Peyer's patch (tissue), 4 donors: ENCODE results near the gene RBM33. TPM values are rescaled to one million over a fixed set of nuclear protein-coding genes. Genes with fewer than 3 reads are reported as not detected.

ENCODE experiments used
- DNase-seq, 3 donors: peaks; one replicate each; pipeline ENCODE4 v3.0.0-alpha.2; 2017 to 2019
- H3K27ac ChIP-seq, 4 donors: fragments of 200-600 bp; sonication (generic); one replicate each; pipeline ENCODE4 v1.5.1; 2016 to 2019
- H3K27me3 ChIP-seq, 2 donors: fragments of 200-600 bp; sonication (generic); one replicate each; pipeline ENCODE4 v1.5.1; 2019
- H3K36me3 ChIP-seq, 3 donors: fragments of 200-600 bp; sonication (generic); one replicate each; pipeline ENCODE4 v1.5.1; 2016 to 2019
- H3K4me1 ChIP-seq, 4 donors: fragments of 200-600 bp; sonication (generic); one replicate each; pipeline ENCODE4 v1.5.1; 2016 to 2019
- H3K4me3 ChIP-seq, 4 donors: fragments of 200-600 bp; sonication (generic); 1 replicate in 3 of 4; 2 replicates in 1 of 4; pipeline ENCODE4 v1.5.1; 2016 to 2019; ENCODE audit warnings: mild to moderate bottlenecking in 1 of 4
- H3K9me3 ChIP-seq, 4 donors: fragments of 200-600 bp; sonication (generic); one replicate each; pipeline ENCODE4 v1.5.1; 2016 to 2019; ENCODE audit warnings: mild to moderate bottlenecking in 1 of 4
- POLR2A ChIP-seq, 2 donors: fragments of 450-650 bp; IDR thresholded peaks; one replicate each; pipeline ENCODE4 v1.5.1; 2017; ENCODE audit warnings: antibody characterized with exemption in 2 of 2, mild to moderate bottlenecking in 2 of 2, moderate library complexity in 2 of 2
- total RNA-seq, 4 donors: library from RNA; depleted of rRNA; stranded (reverse); fragments of >200 nt; gene quantifications; one replicate each; pipeline ENCODE4 v1.1.0, GENCODE V29; 2016
- TF ChIP-seq, protein P1 (sequence below), 6 experiments: fragments of 450-650 bp in 4 of 6; fragments of 200-600 bp in 2 of 6; sonication (generic) in 1 of 6; IDR thresholded peaks; one replicate each; pipeline ENCODE4 v1.5.1; 2017 to 2019; ENCODE audit warnings: antibody characterized with exemption in 6 of 6, mild to moderate bottlenecking in 3 of 6, moderate library complexity in 1 of 6

RBM33 gene
- total RNA-seq, 4 donors from 2014 or later: 87.4 to 191 (median 123) TPM

DNA sequence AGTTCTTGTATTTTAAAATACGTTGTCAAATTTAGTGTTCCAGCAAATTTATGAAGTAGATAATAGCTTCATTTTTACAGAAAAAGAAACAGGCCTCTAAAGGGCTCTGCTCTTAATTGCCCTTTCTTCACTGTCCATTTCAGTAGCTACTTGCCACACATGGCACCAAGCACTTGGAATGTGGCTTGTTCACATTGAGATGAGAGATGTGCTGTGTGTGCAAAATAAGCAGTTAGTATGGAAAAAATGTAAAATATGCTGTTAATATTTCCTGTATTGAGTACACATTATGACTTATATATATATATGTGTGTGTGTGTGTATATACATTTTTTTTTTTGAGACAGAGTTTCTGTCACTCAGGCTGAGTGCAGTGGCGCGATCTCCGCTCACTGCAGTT, 19.5 kb downstream of the RBM33 start:
- no peak for DNase-seq
- Histone ChIP-seq H3K9me3 (no peaks in the 10 kb centered on the region), H3K27me3 (no peaks in the 10 kb centered on the region), H3K27ac (no peak overlapping the region), H3K4me1 (peaks cover 0 to 8% (median 2%) of the 10 kb centered on the region in 4 donors), H3K36me3 (no peaks in the 10 kb centered on the region), H3K4me3 (no peak overlapping the region)
- TF ChIP-seq, protein P1, sequence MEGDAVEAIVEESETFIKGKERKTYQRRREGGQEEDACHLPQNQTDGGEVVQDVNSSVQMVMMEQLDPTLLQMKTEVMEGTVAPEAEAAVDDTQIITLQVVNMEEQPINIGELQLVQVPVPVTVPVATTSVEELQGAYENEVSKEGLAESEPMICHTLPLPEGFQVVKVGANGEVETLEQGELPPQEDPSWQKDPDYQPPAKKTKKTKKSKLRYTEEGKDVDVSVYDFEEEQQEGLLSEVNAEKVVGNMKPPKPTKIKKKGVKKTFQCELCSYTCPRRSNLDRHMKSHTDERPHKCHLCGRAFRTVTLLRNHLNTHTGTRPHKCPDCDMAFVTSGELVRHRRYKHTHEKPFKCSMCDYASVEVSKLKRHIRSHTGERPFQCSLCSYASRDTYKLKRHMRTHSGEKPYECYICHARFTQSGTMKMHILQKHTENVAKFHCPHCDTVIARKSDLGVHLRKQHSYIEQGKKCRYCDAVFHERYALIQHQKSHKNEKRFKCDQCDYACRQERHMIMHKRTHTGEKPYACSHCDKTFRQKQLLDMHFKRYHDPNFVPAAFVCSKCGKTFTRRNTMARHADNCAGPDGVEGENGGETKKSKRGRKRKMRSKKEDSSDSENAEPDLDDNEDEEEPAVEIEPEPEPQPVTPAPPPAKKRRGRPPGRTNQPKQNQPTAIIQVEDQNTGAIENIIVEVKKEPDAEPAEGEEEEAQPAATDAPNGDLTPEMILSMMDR (IDR thresholded peaks at IDR 0.05): no peak
- no peak for TF ChIP-seq POLR2A (IDR thresholded peaks at IDR 0.05)

DNA sequence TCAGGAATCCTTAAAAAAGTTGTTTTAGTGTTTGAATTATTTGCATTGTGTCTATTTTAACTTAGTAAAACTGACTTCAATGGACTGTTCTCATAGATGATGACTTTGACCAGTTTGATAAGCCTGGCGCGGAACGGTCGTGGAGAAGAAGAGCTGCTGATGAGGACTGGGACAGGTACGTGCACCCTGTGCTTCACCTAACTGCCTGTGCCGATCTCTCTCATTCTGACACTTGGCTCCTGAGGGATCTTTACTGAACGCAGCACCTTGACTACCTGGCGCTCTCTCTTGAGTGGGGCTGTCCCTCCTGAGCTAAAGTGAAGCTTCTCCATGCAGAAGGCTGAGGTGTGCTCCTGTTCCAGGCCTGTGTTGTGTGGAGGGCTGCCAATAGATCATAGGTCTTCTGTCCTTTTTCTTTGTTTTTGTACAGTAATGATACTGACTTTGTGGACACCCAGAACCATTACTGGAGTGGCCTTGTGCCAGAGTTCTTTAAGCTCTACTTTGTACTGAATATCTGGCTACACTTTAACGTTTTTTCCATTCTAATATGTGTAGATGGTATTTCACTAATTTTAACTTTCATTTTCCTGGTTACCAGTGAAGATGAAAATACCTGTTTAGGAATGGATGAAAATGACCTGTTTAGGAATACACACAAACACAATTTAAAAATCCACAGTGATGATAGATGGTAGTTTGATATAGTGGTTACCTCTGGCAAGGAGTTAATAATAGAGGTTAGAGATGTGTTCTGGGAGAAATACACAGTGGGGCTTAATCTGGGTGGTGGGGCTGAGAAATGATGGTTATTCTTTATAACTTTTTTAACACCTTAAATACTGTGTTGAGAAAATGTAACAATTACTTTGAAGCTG, 20.9 kb downstream of the RBM33 start:
- Histone ChIP-seq H3K4me1 (peaks cover 0 to 11% (median 2%) of the 10 kb centered on the region in 4 donors), H3K4me3 (no peak overlapping the region), H3K27me3 (no peaks in the 10 kb centered on the region), H3K27ac (no peak overlapping the region), H3K36me3 (peaks cover 0 to 8% (median 0%) of the 10 kb centered on the region in 3 donors), H3K9me3 (no peaks in the 10 kb centered on the region)
- DNase-seq: no peak
- TF ChIP-seq, protein P1 (IDR thresholded peaks at IDR 0.05): no peak
- no peak for TF ChIP-seq POLR2A (IDR thresholded peaks at IDR 0.05)

DNA sequence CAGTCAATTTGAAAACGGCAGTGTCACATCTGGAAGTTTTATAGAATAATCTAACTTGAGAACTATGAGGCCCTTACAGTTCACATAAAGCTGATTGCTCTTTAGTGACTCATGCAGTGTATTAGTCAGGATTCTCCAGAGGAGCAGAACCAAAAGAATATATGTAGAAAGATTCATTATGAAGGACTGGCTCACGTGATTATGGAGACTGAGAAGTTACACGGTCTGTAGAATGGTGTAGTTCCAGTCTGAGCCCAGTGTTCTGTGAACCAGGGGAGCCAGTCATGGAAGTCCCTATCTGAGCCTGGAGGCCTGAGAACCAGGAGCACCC, 21.5 kb downstream of the RBM33 start:
- no peak for TF ChIP-seq POLR2A (IDR thresholded peaks at IDR 0.05)
- TF ChIP-seq, protein P1 (IDR thresholded peaks at IDR 0.05): no peak
- Histone ChIP-seq H3K4me3 (no peak overlapping the region), H3K36me3 (peaks cover 0 to 8% (median 0%) of the 10 kb centered on the region in 3 donors), H3K27me3 (no peaks in the 10 kb centered on the region), H3K4me1 (peaks cover 0 to 17% (median 2%) of the 10 kb centered on the region in 4 donors), H3K9me3 (no peaks in the 10 kb centered on the region), H3K27ac (no peak overlapping the region)
- no peak for DNase-seq

DNA sequence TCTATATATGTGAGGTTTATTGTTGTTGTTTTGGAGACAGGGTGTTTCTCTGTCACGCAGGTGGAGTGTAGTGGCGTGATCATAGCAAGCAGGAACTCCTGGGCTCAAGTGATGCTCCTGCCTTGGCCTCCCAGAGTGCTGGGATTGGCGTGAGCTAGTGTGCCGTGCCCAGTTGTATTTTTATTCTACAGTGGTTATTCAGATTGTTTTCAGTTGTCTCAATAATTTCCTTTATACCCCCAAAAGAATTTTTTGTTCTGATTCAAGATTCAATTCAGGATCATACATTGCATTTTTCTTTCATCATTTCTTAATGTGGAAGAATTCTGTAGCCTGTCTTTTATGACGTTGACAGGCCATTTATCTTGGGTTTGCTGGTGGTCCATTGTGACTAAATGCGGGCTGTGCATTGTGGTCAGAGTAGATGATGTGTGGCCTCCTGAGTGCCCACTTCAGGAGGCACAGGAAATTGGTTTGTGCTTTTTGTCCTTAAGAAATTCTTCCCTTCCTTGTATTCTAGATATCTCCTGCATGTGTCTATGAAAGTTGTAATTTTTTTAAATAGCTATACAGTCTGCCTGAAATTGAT, 22.9 kb downstream of the RBM33 start:
- TF ChIP-seq, protein P1 (IDR thresholded peaks at IDR 0.05): no peak
- TF ChIP-seq POLR2A (IDR thresholded peaks at IDR 0.05): no peak
- Histone ChIP-seq H3K4me3 (no peak overlapping the region), H3K4me1 (peaks cover 0 to 20% (median 2%) of the 10 kb centered on the region in 4 donors), H3K9me3 (no peaks in the 10 kb centered on the region), H3K27me3 (no peaks in the 10 kb centered on the region), H3K36me3 (peaks cover 0 to 8% (median 0%) of the 10 kb centered on the region in 3 donors), H3K27ac (no peak overlapping the region)
- no peak for DNase-seq

DNA sequence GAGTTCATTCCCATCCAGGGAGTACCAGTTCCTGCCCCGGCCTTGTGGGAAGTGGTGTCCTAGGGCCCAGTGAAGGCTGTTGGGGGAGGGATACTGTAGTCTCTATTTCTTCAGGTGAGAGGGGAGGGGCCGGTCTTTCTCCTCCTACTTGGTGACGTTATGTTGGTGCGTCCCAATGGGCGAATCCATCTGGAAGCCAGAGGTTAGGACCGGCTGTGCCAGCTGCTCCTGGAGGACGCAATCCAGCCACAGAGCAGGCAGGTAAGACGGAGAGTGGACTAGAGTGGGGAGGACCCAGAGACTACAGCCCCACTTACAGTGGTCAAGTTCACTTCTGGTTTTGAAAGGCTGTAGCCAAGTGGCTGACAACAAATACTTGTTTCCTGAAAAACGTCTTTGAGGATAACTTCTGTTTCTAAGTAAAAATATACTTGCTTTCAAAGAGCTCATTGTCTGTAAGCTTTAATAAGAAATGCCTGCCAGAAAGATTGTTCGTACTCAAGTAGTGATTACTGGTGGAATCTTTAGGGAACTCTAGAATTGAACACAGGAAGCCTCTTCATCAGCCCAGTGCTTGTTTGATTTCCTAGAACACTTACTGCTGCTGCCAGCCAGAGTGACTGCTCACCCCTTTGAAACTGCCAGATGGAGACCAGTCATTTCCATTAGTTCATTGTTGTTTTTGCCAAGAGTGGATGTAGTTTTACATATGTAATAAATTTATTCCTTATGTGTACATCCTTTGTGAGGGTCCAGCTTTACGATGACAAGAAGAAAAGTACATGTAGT, 25.4 kb downstream of the RBM33 start:
- peaks cover 0 to 19% (median 0%) of the 10 kb centered on the region in 3 donors for H3K36me3 ChIP-seq
- H3K4me1 ChIP-seq: peaks cover 0 to 20% (median 0%) of the 10 kb centered on the region in 4 donors
- H3K4me3 ChIP-seq: no peak overlapping the region
- DNase-seq: no peak
- no peak for TF ChIP-seq POLR2A (IDR thresholded peaks at IDR 0.05)
- TF ChIP-seq, protein P1 (IDR thresholded peaks at IDR 0.05): no peak
- no peaks in the 10 kb centered on the region for H3K9me3 ChIP-seq
- H3K27me3 ChIP-seq: no peaks in the 10 kb centered on the region
- H3K27ac ChIP-seq: no peak overlapping the region
